ENCODE data around the gene HNRNPLL. TPM values are rescaled to one million over a fixed set of nuclear protein-coding genes. Genes with fewer than 3 reads are reported as not detected.

HNRNPLL gene
- total and polyA plus RNA-seq, 2 of the 8 experiments (the other 6 are each of a cell fraction or from before 2014, with no cell fraction given), result 18.6 to 69.3 TPM

- TF ChIP-seq SIN3A (conservative IDR thresholded peaks at IDR 0.05 in 1 of 2, IDR thresholded peaks at IDR 0.05 in 1 of 2; ENCODE audit: low read depth in 1 of 2, low read length in 2 of 2) (0 out of 4 replicates have a peak, but pooled peaks of 1 of the 2 experiments have one; percentile 37), RAD21 (IDR thresholded peaks at IDR 0.05 in 1 of 2, conservative IDR thresholded peaks at IDR 0.05 in 1 of 2; ENCODE audit: low read depth in 2 of 2, low read length in 2 of 2) (peak in 1 of 2 experiments; percentile 24; a peak in 2 of 4 replicates)
Measured at GRCh38 chr2:38528008-38528442, 74.7 kb downstream of the HNRNPLL start (continued).

Measured in H1 (cell line).